KOPT-K1 (cell line): Measurements from ENCODE around the gene RAB44.

Experiments used
- H3K27ac ChIP-seq: fragments of 200-600 bp; sonication (generic); 2 replicates; pipeline ENCODE4 v1.5.1; 2016; ENCODE audit warnings: antibody characterized with exemption, mild to moderate bottlenecking, low read depth, low read length; ENCODE audit not compliant: poor library complexity, severe bottlenecking
- H3K36me3 ChIP-seq: fragments of 200-600 bp; sonication (generic); 2 replicates; pipeline ENCODE4 v1.5.1; 2017; ENCODE audit warnings: antibody characterized with exemption, mild to moderate bottlenecking, low read length, moderate library complexity; ENCODE audit not compliant: insufficient read depth
- H3K9me3 ChIP-seq: fragments of 200-600 bp; sonication (generic); 2 replicates; pipeline ENCODE4 v1.5.1; 2017; ENCODE audit warnings: antibody characterized with exemption, low read length, mild to moderate bottlenecking; ENCODE audit not compliant: insufficient read depth, poor library complexity, severe bottlenecking

The RAB44 gene

DNA sequence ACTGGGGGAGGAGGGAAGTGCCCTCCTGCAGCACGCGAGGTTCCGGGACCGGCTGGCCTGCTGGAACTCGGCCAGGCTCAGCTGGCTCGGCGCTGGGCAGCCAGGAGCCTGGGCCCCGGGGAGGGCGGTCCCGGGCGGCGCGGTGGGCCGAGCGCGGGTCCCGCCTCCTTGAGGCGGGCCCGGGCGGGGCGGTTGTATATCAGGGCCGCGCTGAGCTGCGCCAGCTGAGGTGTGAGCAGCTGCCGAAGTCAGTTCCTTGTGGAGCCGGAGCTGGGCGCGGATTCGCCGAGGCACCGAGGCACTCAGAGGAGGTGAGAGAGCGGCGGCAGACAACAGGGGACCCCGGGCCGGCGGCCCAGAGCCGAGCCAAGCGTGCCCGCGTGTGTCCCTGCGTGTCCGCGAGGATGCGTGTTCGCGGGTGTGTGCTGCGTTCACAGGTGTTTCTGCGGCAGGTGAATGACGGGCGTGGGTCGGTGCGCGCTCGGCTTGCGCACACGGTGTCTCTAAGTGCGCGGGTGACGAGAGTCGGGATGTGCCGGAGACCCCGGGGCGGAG lies 19.1 kb upstream of the RAB44 start, which contains the start of gene CDKN1A:
Gene CDKN1A, plus strand, starts transcription at position 227 of the 555 bp plus-strand sequence. CDS start 5,388 bp downstream, outside the sequence.
- no peaks in the 10 kb centered on the region for H3K36me3 ChIP-seq
- H3K9me3 ChIP-seq, result no peaks in the 10 kb centered on the region
- H3K27ac ChIP-seq, result no peak within 1 kb of the TSS

DNA sequence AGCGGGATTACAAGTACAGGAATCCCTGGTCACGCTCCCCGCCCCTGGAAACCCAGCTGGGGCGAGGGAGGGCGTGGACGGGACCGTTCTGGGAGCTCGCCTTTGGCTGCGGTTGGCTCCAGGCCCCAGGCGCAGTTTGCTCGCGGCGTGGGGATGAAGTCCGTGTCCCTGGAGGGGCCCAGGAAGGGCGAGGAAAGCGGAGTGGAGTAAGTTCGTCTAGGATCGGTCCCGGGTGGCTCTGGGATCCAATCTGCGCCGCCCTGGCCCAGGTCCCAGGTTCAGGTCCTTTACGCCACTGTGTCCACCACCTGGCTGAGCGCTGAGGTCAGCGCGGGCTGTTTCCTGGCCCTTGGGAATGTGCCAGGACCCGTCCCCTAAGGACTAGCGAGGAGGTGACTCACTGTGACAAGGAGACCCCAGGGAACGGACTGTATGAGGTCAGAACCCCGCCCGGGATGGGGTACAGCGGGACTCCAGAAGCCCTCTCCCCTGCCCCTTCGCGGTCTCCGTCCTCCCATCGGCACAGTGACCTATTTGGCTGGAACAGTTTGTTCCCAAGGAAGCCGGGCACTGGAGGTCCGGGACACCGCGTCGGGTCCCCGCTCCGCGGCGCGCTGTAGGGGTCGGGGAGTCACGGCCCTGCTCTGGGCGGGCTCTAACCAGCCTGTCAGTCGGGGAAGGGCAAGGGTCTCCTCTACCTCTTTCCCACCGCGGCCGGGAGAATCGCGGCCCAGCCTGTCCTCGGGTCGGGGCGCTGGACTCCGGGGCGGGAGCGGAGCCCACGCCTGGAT lies 18.4 kb upstream of the RAB44 start:
- Histone ChIP-seq H3K27ac (no peak overlapping the region), H3K36me3 (no peaks in the 10 kb centered on the region), H3K9me3 (no peaks in the 10 kb centered on the region)

DNA sequence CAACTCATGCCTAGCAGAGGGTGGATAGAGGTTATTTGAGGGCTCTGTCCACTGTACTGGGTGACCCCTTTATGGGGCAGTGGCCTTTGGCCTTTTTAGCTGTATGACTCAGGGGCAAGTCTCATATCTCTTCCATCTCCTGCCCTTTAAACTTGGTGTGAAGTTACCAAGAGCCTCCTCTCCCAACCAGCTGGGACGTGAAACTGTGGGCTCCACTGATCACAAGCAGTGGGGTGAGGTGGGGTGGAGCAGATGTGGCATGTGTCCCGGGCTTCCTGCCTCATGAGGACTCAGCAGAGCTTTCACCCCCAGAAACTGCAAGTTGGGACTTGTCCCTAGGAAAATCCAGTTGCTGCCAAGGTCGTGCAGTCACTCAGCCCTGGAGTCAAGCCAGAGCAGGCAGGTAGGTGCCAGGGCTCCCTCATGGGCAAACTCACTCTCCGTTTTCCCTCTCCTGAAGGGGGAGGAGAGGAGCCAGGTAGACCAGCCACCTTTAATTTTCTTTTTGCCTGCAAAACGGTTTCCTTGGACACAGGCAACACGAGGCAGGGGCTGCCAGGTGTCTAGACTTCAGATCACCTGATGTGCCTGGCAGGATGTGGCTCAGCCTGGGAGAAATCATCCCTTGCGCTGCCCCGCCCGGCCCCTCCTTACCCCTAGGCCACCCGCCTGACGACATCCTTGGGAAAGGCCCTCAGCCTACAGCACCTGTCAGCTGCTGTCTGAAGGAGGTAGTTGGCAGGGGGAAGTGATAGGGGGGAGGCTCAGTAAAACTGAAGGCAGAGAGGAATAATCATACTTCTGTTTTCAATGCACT lies 15.1 kb upstream of the RAB44 start:
- Histone ChIP-seq H3K9me3 (no peaks in the 10 kb centered on the region), H3K36me3 (no peaks in the 10 kb centered on the region), H3K27ac (peak overlapping the region; percentile 30)

DNA sequence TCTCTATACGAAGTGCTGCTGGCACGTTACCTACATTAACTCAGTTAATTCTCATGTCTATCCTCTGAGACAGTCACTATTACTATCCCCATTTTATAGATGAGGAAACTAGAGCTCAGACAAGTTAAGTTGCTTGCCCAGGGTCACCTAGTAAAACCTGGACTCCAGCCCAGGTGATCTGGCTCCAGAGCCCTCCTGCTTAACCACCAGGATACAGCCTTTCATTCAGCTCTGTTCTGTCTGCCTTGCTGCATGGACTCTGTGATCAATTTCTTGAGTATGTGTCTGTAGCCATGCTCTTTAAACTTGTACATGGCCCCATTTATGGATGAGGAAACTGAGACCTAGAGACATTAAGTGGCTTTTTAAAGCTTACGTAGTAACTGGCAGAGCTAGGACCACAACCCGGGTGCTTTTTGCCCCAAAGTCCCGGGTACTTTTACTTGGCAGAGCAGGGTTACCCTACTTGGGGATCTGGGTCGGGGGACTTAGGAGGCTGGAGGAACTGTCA lies 14.4 kb upstream of the RAB44 start:
- Histone ChIP-seq H3K36me3 (no peaks in the 10 kb centered on the region), H3K9me3 (no peaks in the 10 kb centered on the region), H3K27ac (peak overlapping the region; percentile 34)

DNA sequence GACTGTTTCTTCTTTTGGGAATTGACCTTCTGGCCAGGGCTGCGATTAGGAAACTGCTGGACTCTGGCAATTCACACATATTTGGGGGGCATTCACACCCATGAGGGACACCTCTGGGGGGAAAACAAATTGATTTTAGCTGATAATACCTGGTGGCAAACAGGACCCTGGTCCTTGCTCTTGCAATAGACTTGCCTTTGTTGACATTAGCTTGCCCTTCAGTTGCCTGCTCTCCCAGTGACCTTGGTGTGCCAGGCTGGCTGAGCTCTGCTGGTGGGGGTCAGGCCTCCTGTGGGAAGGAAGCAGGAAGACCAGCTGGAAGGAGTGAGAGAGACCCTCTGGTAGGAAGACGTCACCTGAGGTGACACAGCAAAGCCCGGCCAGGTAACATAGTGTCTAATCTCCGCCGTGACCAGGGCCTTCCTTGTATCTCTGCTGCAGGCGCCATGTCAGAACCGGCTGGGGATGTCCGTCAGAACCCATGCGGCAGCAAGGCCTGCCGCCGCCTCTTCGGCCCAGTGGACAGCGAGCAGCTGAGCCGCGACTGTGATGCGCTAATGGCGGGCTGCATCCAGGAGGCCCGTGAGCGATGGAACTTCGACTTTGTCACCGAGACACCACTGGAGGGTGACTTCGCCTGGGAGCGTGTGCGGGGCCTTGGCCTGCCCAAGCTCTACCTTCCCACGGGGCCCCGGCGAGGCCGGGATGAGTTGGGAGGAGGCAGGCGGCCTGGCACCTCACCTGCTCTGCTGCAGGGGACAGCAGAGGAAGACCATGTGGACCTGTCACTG lies 13.8 kb upstream of the RAB44 start:
- H3K36me3 ChIP-seq, result no peaks in the 10 kb centered on the region
- H3K9me3 ChIP-seq, result no peaks in the 10 kb centered on the region
- peak overlapping the region; percentile 34 for H3K27ac ChIP-seq

DNA sequence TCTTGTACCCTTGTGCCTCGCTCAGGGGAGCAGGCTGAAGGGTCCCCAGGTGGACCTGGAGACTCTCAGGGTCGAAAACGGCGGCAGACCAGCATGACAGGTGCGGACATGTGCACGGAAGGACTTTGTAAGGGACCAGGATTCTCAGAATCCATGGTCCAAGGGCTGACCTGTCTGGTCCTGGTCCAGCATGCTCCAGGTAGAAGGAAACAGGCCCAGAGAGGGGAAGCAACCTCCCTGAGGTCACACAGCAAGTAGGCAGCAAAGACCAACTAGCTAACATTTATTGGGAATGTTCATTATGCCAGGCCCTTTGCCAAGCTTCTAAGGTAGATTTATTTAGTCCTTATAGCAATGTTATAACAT lies 13.2 kb upstream of the RAB44 start:
- Histone ChIP-seq H3K9me3 (no peaks in the 10 kb centered on the region), H3K27ac (no peak overlapping the region), H3K36me3 (no peaks in the 10 kb centered on the region)

DNA sequence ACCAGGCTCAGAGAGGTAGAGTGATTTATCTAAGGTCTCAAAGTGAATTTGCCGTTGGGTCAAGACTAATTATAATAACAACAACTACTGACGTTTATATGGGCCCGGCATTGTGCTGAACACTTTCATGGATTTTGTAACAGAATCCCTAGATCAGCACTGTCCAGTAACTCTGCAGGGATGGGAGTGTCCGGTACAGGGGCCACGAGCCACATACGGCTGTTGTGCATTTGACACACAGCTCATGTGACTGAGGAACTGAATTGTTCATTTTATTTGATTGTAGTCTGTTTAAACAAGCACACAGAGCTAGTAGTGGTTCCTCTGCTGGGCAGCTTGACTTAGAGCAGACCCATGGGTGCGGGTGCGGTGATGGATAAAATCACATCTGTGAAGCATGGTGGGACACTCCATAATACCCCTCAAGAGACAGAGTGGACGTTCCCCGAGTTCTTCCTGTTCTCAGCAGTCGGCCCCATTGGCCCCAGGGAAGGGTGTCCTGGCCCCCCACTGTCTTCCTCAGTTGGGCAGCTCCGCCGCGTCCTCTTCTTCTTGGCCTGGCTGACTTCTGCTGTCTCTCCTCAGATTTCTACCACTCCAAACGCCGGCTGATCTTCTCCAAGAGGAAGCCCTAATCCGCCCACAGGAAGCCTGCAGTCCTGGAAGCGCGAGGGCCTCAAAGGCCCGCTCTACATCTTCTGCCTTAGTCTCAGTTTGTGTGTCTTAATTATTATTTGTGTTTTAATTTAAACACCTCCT lies 12.3 kb upstream of the RAB44 start:
- no peak overlapping the region for H3K27ac ChIP-seq
- no peaks in the 10 kb centered on the region for H3K36me3 ChIP-seq
- H3K9me3 ChIP-seq, result no peaks in the 10 kb centered on the region

DNA sequence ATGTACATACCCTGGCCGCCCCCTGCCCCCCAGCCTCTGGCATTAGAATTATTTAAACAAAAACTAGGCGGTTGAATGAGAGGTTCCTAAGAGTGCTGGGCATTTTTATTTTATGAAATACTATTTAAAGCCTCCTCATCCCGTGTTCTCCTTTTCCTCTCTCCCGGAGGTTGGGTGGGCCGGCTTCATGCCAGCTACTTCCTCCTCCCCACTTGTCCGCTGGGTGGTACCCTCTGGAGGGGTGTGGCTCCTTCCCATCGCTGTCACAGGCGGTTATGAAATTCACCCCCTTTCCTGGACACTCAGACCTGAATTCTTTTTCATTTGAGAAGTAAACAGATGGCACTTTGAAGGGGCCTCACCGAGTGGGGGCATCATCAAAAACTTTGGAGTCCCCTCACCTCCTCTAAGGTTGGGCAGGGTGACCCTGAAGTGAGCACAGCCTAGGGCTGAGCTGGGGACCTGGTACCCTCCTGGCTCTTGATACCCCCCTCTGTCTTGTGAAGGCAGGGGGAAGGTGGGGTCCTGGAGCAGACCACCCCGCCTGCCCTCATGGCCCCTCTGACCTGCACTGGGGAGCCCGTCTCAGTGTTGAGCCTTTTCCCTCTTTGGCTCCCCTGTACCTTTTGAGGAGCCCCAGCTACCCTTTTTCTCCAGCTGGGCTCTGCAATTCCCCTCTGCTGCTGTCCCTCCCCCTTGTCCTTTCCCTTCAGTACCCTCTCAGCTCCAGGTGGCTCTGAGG lies 11.5 kb upstream of the RAB44 start:
- no peak overlapping the region for H3K27ac ChIP-seq
- H3K36me3 ChIP-seq, result no peaks in the 10 kb centered on the region
- H3K9me3 ChIP-seq, result no peaks in the 10 kb centered on the region

DNA sequence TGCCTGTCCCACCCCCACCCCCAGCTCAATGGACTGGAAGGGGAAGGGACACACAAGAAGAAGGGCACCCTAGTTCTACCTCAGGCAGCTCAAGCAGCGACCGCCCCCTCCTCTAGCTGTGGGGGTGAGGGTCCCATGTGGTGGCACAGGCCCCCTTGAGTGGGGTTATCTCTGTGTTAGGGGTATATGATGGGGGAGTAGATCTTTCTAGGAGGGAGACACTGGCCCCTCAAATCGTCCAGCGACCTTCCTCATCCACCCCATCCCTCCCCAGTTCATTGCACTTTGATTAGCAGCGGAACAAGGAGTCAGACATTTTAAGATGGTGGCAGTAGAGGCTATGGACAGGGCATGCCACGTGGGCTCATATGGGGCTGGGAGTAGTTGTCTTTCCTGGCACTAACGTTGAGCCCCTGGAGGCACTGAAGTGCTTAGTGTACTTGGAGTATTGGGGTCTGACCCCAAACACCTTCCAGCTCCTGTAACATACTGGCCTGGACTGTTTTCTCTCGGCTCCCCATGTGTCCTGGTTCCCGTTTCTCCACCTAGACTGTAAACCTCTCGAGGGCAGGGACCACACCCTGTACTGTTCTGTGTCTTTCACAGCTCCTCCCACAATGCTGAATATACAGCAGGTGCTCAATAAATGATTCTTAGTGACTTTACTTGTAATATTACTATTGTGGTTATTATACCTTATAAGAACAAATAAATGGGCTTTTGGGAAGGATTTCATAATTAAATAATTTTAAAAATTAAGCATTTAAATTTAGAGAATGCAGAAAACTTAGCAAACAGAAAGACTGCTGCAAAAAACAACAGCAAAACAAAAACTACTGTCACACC lies 10.7 kb upstream of the RAB44 start:
- no peaks in the 10 kb centered on the region for H3K9me3 ChIP-seq
- no peak overlapping the region for H3K27ac ChIP-seq
- no peaks in the 10 kb centered on the region for H3K36me3 ChIP-seq

DNA sequence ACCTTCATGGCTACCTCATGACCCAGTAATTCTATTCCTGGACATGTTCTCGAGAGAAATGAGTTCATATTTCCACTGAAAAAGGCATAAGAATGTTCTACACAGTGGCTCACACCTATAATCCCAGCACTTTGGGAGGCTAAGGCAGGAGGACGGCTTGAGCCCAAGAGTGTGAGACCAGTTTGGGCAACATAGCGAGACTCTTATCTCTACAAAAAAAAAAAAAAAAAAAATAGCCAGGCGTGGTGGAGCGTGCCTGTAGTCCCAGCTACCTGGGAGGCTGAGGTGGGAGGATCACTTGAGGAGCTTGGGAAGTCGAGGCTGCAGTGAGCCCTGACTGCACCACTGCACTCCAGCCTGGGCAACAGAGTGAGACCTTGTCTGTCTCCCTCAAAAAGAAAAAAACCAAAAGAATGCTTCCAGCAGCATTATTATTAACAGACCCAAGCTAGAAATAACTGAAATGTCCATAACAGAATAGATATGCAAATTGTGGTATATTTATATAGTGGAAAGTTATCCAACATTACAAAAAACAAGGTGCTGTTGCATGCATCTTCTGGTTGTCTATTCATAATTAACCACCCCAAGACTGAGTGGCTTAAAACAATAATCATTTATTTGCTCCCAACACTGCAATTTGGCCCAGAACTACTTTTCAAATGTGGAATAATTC lies 9.4 kb upstream of the RAB44 start:
- H3K27ac ChIP-seq, result no peak overlapping the region
- no peaks in the 10 kb centered on the region for H3K9me3 ChIP-seq
- H3K36me3 ChIP-seq, result no peaks in the 10 kb centered on the region

DNA sequence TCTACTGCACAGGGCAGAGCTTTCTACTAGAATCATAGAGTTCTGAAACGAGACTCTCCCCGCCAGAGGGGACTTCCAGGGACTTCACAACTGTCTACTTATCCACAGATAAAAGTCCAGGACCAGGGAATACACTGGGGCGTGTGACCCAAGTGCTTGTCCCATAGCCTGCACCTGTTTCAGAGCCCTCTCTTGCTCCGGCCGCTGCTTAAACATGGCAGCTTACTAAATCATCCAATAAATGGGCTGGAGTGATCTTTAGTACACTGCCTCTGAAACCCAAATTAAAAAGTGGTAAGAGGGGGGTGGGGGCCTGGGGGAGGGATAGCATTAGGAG lies 8.9 kb upstream of the RAB44 start:
- H3K9me3 ChIP-seq, result no peaks in the 10 kb centered on the region
- H3K36me3 ChIP-seq, result no peaks in the 10 kb centered on the region
- no peak overlapping the region for H3K27ac ChIP-seq

DNA sequence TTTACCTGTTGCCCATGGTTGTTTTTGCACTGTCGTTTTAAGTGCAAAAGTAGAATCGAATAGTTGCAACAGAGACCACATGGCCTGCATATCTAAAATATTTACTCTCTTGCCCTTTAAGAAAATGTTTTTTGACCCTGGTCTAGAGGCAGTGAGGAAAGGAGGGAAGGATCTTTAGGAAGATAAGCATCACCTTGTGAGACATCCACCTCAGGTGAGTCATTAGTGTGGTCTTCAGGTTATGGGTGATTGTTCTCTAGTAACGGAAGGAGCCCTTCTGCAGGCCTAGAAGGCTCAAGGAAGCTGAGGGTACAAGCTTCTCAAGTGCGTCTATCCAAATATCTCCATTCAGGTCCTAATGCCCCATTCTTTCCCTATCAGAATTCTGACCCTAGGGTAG lies 6.6 kb upstream of the RAB44 start:
- H3K36me3 ChIP-seq, result no peaks in the 10 kb centered on the region
- no peaks in the 10 kb centered on the region for H3K9me3 ChIP-seq
- no peak overlapping the region for H3K27ac ChIP-seq

DNA sequence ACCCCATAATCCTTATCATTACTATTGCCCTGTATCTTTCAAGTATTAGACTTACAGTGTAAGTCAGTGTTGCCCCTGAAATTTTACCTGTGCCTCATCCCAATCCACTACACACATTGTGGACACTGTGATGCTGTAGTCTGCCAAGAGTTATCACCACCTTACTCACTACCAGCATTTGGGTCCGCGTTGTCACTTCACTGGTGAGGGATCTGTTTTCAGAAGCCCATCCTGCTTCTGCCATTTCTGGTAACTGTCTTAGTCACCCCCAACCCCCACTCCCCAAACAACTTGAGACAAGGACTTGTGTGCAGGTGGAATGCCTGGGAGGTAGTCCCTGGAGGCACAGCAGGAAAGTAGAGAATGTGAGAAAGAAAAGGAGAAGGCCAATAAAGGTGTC lies 6.0 kb upstream of the RAB44 start:
- no peaks in the 10 kb centered on the region for H3K36me3 ChIP-seq
- no peak overlapping the region for H3K27ac ChIP-seq
- no peaks in the 10 kb centered on the region for H3K9me3 ChIP-seq
